T follicular helper cell (primary cell): Measurements from ENCODE around the gene SDHAF4.
"Not testable (repeated sequence)": the region's sequence is repeated elsewhere in the genome, so short reads cannot be mapped to it uniquely, and the experiment has no call there.

Experiments
- DNase-seq: peaks from one replicate; pipeline ENCODE4 v3.0.0-alpha.2; 2020; ENCODE audit warnings: low read depth
- total RNA-seq, 2 experiments: gene quantifications; one replicate each; lab custom pipeline; 2026; lab: John Stamatoyannopoulos, UW

Gene SDHAF4
- 2.2 to 5.4 reads per million in 2 experiments for total RNA-seq

DNA sequence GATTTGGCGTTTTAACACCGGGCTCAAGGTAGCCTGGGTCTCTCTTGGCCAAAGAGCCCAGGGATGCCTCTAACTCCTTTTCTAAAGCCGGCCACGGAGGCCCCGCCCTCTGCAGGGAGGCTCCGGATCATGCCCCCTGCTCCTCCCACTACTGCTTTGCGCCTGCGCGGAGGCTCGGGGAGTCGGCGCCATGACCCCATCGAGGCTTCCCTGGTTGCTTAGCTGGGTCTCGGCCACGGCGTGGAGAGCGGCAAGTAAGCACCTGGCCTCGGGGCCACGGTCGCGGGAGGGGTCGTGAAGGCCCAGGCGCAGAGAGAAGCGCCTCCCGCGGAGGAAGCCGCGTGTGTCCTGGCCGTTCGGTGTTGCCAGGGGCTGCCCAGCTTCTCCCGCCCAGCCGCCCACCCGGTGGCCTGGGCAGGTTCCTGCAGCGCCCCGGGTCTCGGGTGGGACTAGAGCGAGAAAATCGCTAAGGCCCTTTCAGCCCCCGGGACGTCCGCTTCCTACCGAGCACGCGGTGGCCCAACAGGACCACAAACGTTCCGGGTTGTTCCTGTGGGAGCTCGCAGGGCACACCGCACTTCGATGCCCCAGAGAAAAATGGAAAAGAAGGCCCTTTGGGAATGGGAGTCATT, at the start of gene SDHAF4:
Gene SDHAF4 (plus strand): TSS at position 180 of the 632 bp plus-strand sequence. CDS start 11 bp downstream, at position 191.
- peak; percentile 89 for DNase-seq

- DNase-seq: no peak
These were observed 48.0 kb upstream of the SDHAF4 start for GRCh38 chr6:70518723-70519122.

GRCh38 chr6:70520575-70520974, 46.2 kb upstream of the SDHAF4 start:
- DNase-seq: peak; percentile 4

DNA sequence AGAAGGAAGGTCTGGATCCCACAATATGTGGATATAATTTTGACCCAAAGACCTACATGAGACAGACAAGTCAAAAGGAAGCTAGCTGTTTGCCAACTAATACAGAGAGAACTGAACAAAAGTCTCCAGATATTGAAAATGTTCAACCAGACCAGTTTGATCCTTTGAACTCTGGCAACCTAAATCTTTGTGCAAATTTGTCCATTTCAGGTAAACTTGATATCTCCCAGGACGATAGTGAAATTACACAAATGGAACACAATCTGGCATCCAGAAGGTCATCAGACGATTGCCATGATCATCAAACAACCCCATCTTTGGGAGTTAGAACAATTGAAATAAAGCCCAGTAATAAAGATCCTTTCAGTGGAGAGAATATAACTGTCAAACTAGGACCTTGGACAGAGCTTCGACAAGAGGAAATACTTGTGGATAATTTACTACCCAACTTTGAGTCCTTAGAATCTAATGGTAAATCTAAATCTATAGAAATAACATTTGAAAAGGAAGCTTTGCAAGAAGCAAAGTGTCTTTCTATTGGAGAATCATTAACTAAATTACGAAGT, 41.9 kb upstream of the SDHAF4 start:
- DNase-seq: no peak

GRCh38 chr6:70527071-70527737, 39.5 kb upstream of the SDHAF4 start:
- no peak for DNase-seq

- no peak for DNase-seq
These were observed 36.7 kb upstream of the SDHAF4 start for GRCh38 chr6:70530023-70530422.

GRCh38 chr6:70531133-70531532, 35.6 kb upstream of the SDHAF4 start:
- DNase-seq: no peak

- DNase-seq: no peak
These were observed 29.5 kb upstream of the SDHAF4 start for GRCh38 chr6:70537266-70537665.

GRCh38 chr6:70538376-70538775, 28.4 kb upstream of the SDHAF4 start:
- DNase-seq: no peak

DNA sequence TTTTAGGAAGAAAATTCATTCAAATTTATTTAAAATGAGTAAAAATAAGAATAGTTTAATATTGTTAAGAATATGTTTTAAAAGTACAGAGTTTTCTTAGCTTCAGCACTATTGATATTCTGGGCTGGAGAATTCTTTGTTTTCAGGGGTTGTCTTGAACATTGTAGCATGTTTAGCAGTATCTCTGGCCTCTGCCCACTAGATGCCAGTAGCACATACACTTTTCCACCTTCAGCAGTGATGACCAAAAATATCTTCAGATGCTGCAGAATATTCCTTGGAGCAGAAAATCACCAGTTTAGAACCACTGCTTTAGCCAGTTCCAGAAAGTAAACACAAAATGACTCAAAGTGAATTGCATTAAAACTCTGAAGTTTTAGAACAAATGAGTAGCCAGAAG, 19.4 kb upstream of the SDHAF4 start:
- DNase-seq: no peak

GRCh38 chr6:70547905-70548304, 18.8 kb upstream of the SDHAF4 start:
- no peak for DNase-seq

DNA sequence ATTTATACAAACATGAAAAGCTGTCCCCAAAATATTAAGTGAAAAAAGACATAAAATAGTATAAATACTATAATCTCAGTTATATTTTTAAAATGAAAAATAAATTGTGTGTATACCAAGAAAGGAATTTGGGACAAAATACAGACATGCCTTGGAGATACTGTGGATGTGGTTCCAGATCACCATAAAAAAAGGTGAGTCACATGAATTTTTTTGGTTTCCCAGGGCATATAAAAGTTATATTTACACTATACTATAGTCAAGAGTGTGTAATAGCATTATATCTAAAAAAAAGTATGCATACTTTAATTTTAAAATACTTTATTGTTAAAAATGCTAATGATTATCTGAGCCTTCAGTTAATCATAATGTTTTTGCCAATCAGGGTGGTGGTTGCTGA, 17.4 kb upstream of the SDHAF4 start:
- no peak for DNase-seq

DNA sequence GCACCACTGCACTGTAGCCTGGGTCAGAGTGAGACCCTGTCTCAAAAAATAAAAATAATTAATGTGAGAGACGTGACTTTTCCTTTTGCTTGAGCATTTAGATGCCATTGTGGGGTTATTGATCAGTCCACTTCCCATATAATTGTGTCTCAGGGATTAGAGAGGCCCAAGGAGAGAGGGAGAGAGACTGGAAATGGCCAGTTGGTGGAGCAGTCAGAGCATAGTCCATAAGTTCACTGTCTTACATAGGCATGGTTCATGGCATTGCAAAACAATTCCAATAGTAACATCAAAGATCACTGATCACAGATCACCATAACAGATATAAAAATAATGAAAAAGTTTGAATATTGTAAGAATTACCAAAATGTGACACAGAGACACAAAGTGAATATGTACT, 15.2 kb upstream of the SDHAF4 start:
- no peak for DNase-seq

DNA sequence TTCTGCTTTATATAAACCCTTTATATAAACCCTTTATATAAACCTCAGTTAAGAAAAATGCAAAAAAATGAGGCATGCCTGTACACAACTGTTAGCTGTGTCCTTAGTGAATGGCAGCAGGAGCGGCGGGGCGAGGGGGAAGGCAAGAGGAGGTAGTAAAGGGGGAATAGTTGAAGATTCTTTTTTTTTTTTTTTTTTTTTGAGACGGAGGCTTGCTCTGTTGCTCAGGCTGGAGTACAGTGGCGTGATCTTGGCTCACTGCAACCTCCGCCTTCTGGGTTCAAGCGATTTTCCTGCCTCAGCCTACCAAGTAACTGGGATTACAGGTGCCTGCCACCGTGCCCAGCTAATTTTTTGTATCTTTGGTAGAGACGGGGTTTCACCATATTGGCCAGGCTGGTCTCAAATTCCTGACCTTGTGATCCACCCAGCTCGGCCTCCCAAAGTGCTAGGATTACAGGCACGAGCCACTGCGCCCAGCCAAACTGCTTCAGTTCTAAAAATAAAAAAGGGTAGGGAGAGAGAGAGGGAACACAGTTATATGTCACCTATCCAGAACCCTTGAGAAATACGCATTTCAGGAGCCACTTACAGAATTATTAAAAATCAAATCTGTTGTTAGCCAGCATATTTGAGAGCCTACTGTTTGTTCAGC, 14.3 kb upstream of the SDHAF4 start:
- not testable (repeated sequence) for DNase-seq

DNA sequence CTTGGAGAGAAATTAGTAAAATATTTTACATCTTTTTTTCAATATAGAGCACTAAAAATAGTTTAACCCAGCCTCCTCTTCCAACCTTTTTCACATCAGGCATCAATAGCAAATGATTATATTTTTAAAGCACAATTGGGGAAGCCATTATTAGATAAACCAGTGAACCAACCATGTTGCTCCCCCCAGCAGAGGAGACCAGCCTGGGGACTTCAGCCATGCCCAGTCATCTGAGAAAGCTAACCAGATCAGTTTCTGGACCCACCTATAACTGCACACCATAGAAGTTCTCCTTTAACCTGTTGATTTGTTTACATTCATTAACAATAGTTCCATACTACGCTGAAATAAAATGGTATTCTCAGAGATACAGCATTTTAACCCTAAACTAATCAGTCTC, 13.8 kb upstream of the SDHAF4 start:
- DNase-seq: no peak

DNA sequence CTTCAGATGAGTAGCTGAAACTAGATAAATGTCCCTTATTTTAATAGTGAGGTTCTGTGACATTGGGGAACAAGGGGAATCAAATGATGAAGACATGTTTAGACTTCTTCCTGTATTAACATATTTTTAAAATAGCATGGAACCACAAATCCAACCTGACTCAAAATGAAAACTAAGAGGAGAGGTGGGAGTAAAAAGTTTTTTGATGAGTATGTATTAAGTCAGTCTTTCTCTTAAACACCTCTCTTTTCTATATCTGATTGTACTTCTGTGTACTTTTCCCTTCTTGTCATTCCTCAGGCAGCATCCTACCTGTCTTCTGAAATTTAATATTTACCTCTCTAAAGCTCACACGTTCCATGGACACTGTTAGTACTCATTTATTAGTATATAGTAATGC, 8.7 kb upstream of the SDHAF4 start:
- no peak for DNase-seq

DNA sequence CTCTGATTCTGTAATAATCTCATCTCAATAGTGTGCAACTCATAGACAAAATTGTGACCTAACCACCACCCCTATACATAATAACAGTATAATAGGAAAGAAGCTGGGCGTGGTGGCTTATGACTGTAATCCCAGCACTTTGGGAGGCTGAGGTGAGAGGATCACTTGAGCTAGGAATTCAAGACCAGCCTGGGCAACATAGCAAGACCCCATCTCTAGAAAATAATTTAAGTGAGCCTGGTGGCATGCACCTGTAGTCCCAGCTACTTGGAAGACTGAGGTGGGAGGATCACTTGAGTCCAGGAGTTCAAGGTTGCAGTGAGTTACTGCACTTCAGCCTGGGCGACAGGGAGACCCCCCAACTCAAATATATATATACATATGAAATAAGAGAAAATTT, 4.3 kb upstream of the SDHAF4 start:
- DNase-seq: not testable (repeated sequence)

GRCh38 chr6:70563530-70563929, 3.2 kb upstream of the SDHAF4 start:
- no peak for DNase-seq

GRCh38 chr6:70574643-70575042, 7.9 kb downstream of the SDHAF4 start:
- DNase-seq: no peak

DNA sequence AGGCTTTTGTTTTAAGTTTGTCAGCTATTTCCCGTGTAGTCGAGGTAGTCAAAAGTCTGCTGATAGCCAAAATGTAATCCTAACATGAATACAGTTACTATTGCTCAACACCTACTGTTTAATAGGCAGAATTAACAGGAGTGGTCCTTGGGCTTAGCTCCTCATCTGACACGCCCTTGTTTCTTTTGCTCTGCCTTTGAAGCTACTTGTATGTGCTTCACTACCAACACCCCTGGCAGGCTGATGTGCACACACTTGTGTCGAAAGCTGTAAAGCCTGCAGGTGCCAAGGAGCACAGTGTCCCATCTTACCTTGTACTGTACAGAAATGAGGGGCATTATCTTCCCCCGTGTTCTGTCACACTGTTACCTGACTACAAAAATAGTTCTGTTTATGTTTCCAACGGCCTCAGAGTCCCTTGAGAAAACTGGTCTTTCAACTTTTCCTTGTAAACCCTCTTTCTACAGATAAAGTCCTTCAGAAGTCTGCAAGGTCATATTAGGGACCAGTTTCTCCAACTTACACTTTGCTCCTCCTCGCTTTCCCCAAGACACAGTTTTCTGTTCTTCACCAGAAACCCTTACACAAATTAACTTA, 9.3 kb downstream of the SDHAF4 start:
- no peak for DNase-seq

DNA sequence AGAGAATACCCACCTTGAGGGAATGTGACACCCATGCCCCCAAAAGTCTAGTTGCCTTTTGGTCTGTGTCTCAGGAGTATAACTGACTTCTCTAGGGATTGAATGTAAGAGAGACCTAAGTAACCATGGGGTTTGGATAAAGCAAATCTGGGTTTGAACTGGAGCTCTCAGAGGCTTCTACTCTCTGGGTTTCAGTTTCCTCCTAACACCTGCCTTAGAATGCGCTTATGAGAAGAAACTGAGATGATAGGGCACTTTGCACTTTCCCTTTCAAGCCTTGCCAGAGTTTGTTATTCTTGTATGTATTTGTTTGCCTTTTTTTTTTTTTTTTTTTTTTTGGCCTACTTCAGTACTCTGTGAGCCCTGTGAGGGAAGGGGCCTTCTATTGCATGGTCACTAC, 19.4 kb downstream of the SDHAF4 start:
- DNase-seq: no peak

- DNase-seq: no peak
These were observed 23.7 kb downstream of the SDHAF4 start for GRCh38 chr6:70590400-70590799.
